Measurements from ENCODE around the gene MPIG6B.

MPIG6B gene

DNA sequence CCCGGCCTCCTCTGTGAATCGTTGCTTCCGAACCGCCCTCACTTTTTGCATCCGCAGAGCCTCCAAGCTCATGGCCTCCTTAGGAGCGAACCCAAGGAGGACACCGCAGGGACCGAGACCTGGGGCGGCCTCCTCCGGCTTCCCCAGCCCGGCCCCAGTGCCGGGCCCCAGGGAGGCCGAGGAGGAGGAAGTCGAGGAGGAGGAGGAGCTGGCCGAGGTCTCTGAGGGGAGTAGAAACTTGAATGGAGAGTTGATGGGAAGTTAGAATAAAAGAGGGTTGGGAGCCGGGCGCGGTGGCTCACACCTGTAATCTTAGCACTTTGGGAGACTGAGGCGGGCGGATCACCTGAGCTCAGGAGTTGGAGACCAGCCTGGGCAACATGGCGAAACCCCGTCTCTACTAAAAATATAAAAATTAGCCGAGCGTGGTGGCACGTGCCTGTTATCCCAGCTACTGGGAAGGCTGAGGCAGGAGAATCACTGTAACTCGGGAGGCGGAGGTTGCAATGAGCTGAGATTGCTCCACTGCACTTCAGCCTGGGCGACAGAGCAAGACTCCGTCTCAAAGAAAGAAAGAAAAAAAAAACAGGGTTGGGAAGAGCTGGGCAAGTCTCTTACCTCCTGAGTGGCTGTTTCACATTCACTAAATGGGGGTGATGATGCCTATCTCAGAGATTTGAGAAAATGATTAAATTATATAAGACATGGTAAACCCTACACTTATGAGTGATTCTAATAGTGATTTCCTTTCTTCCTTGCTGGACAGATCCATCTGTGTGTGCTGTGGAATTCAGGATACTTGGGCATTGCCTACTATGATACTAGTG is 17.4 kb downstream of the MPIG6B start:
- Mint-ChIP-seq H3K4me1 (peaks cover 47% of the 10 kb centered on the region), H3K27ac (peak overlapping the region; percentile 99 to 100 (median 100)), H3K27me3 (ENCODE audit: low read depth) (no peaks in the 10 kb centered on the region), H3K36me3 (ENCODE audit: low read depth) (peaks cover 9% of the 10 kb centered on the region), H3K4me3 (peak overlapping the region; percentile 94 to 97 (median 95)), H3K9me3 (no peaks in the 10 kb centered on the region)
- TF ChIP-seq, protein P1, sequence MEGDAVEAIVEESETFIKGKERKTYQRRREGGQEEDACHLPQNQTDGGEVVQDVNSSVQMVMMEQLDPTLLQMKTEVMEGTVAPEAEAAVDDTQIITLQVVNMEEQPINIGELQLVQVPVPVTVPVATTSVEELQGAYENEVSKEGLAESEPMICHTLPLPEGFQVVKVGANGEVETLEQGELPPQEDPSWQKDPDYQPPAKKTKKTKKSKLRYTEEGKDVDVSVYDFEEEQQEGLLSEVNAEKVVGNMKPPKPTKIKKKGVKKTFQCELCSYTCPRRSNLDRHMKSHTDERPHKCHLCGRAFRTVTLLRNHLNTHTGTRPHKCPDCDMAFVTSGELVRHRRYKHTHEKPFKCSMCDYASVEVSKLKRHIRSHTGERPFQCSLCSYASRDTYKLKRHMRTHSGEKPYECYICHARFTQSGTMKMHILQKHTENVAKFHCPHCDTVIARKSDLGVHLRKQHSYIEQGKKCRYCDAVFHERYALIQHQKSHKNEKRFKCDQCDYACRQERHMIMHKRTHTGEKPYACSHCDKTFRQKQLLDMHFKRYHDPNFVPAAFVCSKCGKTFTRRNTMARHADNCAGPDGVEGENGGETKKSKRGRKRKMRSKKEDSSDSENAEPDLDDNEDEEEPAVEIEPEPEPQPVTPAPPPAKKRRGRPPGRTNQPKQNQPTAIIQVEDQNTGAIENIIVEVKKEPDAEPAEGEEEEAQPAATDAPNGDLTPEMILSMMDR (IDR thresholded peaks at IDR 0.05; ENCODE audit: unreplicated experiment in 3 of 3) = no peak

DNA sequence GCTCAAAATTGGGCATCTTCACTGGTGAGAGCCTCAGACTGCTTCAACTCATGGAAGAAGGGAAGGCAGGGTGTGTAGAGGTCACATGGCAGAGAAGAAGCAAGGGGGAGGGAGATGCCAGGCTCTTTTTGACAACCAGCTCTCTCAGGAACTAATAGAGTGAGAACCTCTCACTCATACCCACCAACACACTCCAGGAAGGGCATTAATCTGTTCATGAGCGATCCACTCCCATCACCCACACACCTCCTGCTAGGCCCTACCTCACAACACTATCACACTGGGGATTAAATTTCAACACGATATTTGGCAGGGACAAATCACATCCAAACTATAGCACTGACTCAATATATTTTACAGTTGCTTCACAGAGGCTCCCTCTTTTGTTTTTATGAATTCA is 18.6 kb downstream of the MPIG6B start:
- Mint-ChIP-seq H3K27ac (peak overlapping the region in 2 of 3 experiments; percentile 33 to 72), H3K27me3 (ENCODE audit: low read depth) (no peaks in the 10 kb centered on the region), H3K9me3 (no peaks in the 10 kb centered on the region), H3K4me3 (peak overlapping the region; percentile 64 to 97 (median 95)), H3K36me3 (ENCODE audit: low read depth) (peaks cover 8% of the 10 kb centered on the region), H3K4me1 (peaks cover 37% of the 10 kb centered on the region)
- TF ChIP-seq, protein P1 (IDR thresholded peaks at IDR 0.05; ENCODE audit: unreplicated experiment in 3 of 3) = no peak

DNA sequence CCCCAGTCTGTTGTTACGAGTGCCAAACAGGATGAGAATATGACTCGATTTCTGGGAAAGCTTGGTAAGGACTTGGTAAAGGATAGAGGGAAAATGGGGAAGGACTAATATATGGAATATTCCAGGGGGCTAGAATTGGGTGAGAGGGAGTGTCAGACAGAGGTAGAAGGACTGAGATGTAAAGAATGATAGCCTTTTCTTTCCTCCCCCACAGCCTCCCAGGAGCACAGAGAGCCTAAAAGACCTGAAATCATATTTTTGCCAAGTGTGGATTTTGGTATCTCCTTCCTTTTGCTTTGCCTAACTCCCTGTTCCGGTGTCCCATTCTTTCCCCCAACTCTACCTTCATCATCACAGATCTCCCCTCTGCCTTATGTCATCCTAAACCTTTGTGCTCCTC is 19.7 kb downstream of the MPIG6B start:
- TF ChIP-seq, protein P1 (IDR thresholded peaks at IDR 0.05; ENCODE audit: unreplicated experiment in 3 of 3) = no peak
- Mint-ChIP-seq H3K4me3 (peak overlapping the region in 2 of 3 experiments; percentile 4 to 7), H3K36me3 (ENCODE audit: low read depth) (peaks cover 13% of the 10 kb centered on the region), H3K27ac (peak overlapping the region in 1 of 3 experiments; percentile 29), H3K27me3 (ENCODE audit: low read depth) (no peaks in the 10 kb centered on the region), H3K9me3 (no peaks in the 10 kb centered on the region), H3K4me1 (peaks cover 28% of the 10 kb centered on the region)

DNA sequence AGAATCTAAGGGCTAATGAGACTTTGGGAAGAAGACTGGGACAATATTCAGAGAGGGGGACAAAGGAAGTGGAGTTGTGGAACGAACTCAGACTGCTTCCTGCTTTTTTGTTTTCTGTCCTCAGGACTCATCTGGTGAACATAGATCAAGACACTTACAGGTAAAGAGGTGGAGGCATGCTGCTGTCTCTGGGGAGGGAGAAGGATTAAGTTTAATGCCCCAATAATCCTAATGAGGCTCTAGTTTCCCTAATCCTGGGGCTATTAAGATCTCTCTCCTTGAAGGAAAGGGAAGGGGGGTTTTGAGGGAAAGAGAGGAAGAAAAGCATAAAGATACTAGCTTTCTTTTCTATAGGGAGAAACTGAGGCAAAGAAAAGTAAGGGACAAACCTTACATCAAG is 21.2 kb downstream of the MPIG6B start:
- Mint-ChIP-seq H3K27ac (peak overlapping the region in 1 of 3 experiments; percentile 4), H3K4me1 (peaks cover 13% of the 10 kb centered on the region)
- TF ChIP-seq, protein P1 (IDR thresholded peaks at IDR 0.05; ENCODE audit: unreplicated experiment in 3 of 3) = no peak

DNA sequence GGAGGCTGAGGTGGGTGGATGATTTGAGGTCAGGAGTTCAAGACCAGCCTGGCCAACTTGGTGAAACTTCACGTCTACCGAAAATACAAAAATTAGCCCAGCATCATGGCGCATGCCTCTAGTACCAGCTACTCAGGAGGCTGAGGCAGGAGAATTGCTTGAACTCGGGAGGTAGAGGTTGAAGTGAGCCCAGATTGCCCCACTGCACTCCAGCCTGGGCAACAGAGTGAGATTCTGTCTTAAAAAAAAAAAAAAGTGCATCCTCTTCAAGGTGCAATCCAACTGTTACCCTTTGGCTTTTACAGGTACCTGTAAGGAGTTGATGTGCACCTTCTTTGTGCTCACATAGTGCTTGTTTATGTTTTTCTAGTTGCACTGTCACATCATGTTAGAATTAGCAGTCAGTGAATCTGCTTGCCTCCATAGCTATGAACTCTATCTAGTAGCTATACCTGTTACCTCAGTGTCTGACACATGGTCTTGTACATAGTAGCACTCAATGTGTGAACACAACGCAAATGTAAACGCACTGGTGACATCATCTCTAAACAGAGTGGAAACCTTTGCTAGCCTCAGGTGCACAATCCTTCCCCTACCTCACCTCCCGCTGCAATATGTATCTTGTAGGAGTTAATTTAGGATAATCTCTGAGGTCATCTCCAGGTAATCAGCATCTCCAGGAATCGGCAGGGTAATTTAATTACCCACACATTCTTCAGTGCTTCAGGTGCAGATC is 26.3 kb downstream of the MPIG6B start:
- no peaks in the 10 kb centered on the region for H3K27me3 Mint-ChIP-seq (ENCODE audit: low read depth)
- peaks cover 6% of the 10 kb centered on the region for H3K4me1 Mint-ChIP-seq
- peaks cover 5% of the 10 kb centered on the region for H3K36me3 Mint-ChIP-seq (ENCODE audit: low read depth)
- no peak overlapping the region for H3K4me3 Mint-ChIP-seq
- no peak overlapping the region for H3K27ac Mint-ChIP-seq
- H3K9me3 Mint-ChIP-seq = no peaks in the 10 kb centered on the region
- TF ChIP-seq, protein P1 (IDR thresholded peaks at IDR 0.05; ENCODE audit: unreplicated experiment in 3 of 3) = no peak

More for the DNA sequence above, 21.2 kb downstream of the MPIG6B start:
- Mint-ChIP-seq H3K27me3 (ENCODE audit: low read depth) (no peaks in the 10 kb centered on the region), H3K4me3 (no peak overlapping the region), H3K36me3 (ENCODE audit: low read depth) (peaks cover 13% of the 10 kb centered on the region), H3K9me3 (no peaks in the 10 kb centered on the region)

Data from nephron (organoid).